GM06990 (cell line): Measurements from ENCODE around the gene STX11.
A peak's percentile ranks its signal among the peaks of the same experiment; 100 is the strongest.
"Not testable (repeated sequence)": the region's sequence is repeated elsewhere in the genome, so short reads cannot be mapped to it uniquely, and the experiment has no call there.

Experiments
- DNase-seq: peaks from one replicate; pipeline ENCODE4 v3.0.0-alpha.2; 2011; ENCODE audit not compliant: insufficient read length; ENCODE audit errors: extremely low read depth
- H3K27me3 ChIP-seq: replicated peaks from 2 replicates; pipeline ENCODE4 v1.6.0; 2011; ENCODE audit warnings: low read length; ENCODE audit not compliant: control insufficient read depth, insufficient read depth
- H3K36me3 ChIP-seq: 2 replicates; pipeline ENCODE4 v1.5.1; 2011; ENCODE audit warnings: low read length; ENCODE audit not compliant: control insufficient read depth, insufficient read depth
- H3K4me3 ChIP-seq: replicated peaks from 2 replicates; pipeline ENCODE4 v1.5.1; 2011; ENCODE audit warnings: low read depth, mild to moderate bottlenecking, control low read depth, low read length
- CTCF ChIP-seq: IDR thresholded peaks from 2 replicates; pipeline ENCODE4 v1.5.1; 2011; ENCODE audit warnings: low read length, control low read depth, mild to moderate bottlenecking, inconsistent platforms; ENCODE audit not compliant: insufficient read depth, poor library complexity, severe bottlenecking

Gene STX11

DNA sequence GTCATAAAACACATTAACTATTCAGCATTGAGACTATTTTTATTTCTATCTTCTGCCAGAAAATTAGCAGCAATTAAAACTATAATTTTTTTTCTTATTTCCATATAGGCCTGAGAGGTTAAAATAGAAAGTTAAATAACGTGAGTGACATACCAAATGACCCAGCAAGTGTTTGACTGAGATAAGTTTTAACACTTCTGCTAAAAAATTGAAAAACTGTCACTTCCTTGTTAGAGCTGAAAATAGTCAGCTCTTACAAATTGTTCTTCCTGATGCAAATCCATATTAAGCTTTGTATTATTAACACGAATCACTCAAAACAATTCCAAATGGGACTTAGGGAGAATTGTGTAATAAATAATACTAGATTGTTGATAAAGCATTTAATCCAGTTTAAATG, 26.5 kb upstream of the STX11 start:
- no peak for TF ChIP-seq CTCF
- no peaks in the 10 kb centered on the region; the same call in 1 of the 2 replicates for H3K27me3 ChIP-seq
- H3K36me3 ChIP-seq = no peaks in the 10 kb centered on the region
- no peak for DNase-seq
- no peak overlapping the region for H3K4me3 ChIP-seq

DNA sequence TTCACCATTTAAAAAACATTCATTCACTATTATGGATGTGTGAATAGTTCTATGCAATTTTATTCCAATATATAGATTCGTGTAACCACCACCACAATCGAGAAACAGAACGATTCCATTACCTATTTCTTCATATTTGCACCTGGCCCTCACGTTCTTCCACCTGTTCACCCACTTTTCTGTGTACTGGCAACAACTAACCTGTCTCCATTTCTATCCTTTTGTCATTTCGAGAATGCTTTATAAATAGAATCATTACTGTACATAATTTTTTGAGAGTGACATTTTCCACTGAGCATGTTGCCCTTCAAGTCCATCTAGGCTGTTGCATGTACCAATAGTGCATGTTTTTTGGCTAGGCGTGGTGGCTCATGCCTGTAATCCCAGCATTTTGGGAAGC, 23.2 kb upstream of the STX11 start:
- no peaks in the 10 kb centered on the region for H3K27me3 ChIP-seq
- TF ChIP-seq CTCF = no peak
- no peak overlapping the region for H3K4me3 ChIP-seq
- no peaks in the 10 kb centered on the region for H3K36me3 ChIP-seq
- peak; percentile 17 for DNase-seq

- Histone ChIP-seq H3K4me3 (no peak overlapping the region), H3K27me3 (no peaks in the 10 kb centered on the region), H3K36me3 (no peaks in the 10 kb centered on the region)
- no peak for DNase-seq
- TF ChIP-seq CTCF = no peak
These were observed 20.8 kb upstream of the STX11 start for GRCh38 chr6:144129469-144129868.

DNA sequence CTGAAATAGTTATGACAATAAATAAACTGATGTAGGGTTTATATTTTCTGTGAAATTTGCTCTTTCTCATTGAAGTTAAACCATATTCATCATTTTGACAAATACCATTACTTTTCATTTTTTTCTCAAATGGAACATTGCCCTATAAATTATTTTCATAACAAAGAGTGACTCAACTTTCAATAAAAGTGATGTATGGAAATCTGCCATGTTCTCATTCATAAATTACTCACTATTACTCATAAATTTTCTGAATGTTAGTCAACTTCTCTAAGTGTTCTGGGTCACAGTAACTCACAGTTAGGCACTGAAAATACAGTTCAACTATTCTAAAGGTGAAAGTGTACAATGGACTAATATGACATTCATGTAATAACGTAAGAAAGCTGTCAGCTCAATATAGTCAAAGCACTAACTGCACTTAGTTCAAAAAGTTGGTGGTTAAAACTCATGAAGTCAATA, 19.0 kb upstream of the STX11 start:
- TF ChIP-seq CTCF = no peak
- no peaks in the 10 kb centered on the region for H3K36me3 ChIP-seq
- H3K27me3 ChIP-seq = no peaks in the 10 kb centered on the region
- DNase-seq = peak; percentile 55
- H3K4me3 ChIP-seq = no peak overlapping the region

DNA sequence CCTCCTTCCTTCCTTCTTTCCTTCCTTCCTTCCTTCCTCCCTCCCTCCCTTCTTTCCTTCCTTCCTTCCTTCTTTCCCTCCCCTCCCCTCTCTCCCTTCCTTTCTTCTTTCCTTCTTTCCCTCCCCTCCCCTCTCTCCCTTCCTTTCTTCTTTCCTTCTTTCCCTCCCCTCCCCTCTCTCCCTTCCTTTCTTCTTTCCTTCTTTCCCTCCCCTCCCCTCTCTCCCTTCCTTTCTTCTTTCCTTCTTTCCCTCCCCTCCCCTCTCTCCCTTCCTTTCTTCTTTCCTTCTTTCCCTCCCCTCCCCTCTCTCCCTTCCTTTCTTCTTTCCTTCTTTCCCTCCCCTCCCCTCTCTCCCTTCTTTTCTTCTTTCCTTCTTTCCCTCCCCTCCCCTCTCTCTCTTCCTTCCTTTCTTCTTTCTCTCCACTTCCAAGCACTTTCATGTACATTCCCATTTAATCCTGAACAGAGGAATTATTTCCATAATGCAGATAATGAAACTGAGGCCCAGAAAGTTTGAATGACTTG, 18.1 kb upstream of the STX11 start:
- not testable (repeated sequence) for H3K36me3 ChIP-seq, H3K4me3 ChIP-seq, DNase-seq, H3K27me3 ChIP-seq

DNA sequence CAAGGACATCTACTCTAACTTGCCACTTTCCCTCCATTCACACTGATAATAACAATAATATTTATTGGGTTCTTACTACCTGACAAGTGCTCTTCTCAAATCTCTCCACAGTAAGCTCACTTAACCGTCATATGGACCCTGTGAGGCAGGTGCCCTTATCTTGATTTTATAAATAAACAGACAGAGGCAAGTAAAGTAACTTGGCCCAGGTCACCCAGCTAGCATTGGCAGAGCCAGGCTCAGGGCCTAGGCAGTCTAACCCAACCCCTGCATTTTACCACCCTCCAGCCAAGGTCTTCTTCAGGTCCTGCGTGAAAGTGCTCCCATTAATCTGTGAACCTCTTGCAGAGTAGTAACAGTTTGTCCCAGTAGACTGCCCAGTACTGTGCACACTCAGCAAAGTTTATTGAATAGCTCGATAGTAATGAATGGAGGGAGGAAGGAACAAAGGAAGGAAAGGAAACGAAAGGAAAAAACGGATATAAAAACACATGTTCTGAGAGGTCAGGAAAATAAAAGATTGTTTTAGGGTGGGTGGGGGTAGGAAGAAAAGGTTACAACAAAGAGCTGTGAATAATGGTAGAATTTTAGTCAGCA, 17.0 kb upstream of the STX11 start:
- Histone ChIP-seq H3K4me3 (no peak overlapping the region), H3K27me3 (no peaks in the 10 kb centered on the region), H3K36me3 (no peaks in the 10 kb centered on the region)
- no peak for TF ChIP-seq CTCF
- no peak for DNase-seq
